ENCODE data around the gene MAGEA11. TPM values are rescaled to one million over a fixed set of nuclear protein-coding genes. Genes with fewer than 3 reads are reported as not detected.
"Not testable (repeated sequence)": the region's sequence is repeated elsewhere in the genome, so short reads cannot be mapped to it uniquely, and the experiment has no call there.

The MAGEA11 gene
- total and polyA plus RNA-seq, 7 donors = not detected

GRCh38 chrX:149717803-149718202 lies 5.9 kb downstream of the MAGEA11 start:
- no peak for DNase-seq
- Histone ChIP-seq H3K27ac (no peak overlapping the region), H3K4me3 (no peak overlapping the region), H3K27me3 (no peaks in the 10 kb centered on the region), H3K9me3 (no peaks in the 10 kb centered on the region), H3K4me1 (no peaks in the 10 kb centered on the region), H3K36me3 (no peaks in the 10 kb centered on the region)
- TF ChIP-seq EP300 (IDR thresholded peaks at IDR 0.05) = no peak
- TF ChIP-seq CTCF (IDR thresholded peaks at IDR 0.05) = no peak
- no peak for TF ChIP-seq POLR2AphosphoS5 (IDR thresholded peaks at IDR 0.05)
- no peak for TF ChIP-seq POLR2A (IDR thresholded peaks at IDR 0.05)
- intact Hi-C loops (cut with DNase I) = no loop called here
- 16 to 56% methylated on average over 5 of the region's 5 CpGs for WGBS, 2 donors

- DNase-seq = no peak
- TF ChIP-seq POLR2AphosphoS5 (IDR thresholded peaks at IDR 0.05) (no peak), POLR2A (IDR thresholded peaks at IDR 0.05) (no peak), CTCF (IDR thresholded peaks at IDR 0.05) (no peak), EP300 (IDR thresholded peaks at IDR 0.05) (no peak)
- intact Hi-C loops (cut with DNase I) = no loop called here
- WGBS, 2 donors = 59 to 88% methylated on average over 1 of the region's 1 CpG
- no peak overlapping the region for H3K4me3 ChIP-seq
- H3K4me1 ChIP-seq = no peaks in the 10 kb centered on the region
- no peaks in the 10 kb centered on the region for H3K9me3 ChIP-seq
- H3K27me3 ChIP-seq = no peaks in the 10 kb centered on the region
- no peak overlapping the region for H3K27ac ChIP-seq
- H3K36me3 ChIP-seq = no peaks in the 10 kb centered on the region
Measured at GRCh38 chrX:149718757-149719156, 6.9 kb downstream of the MAGEA11 start.

- TF ChIP-seq CTCF (IDR thresholded peaks at IDR 0.05) (no peak), POLR2A (IDR thresholded peaks at IDR 0.05) (no peak)
- DNase-seq = peak; percentile 47
- H3K4me3 ChIP-seq = no peak overlapping the region
- intact Hi-C loops (cut with DNase I) = no loop called here
- H3K36me3 ChIP-seq = no peaks in the 10 kb centered on the region
- H3K27ac ChIP-seq = no peak overlapping the region
- H3K27me3 ChIP-seq = no peaks in the 10 kb centered on the region
- H3K9me3 ChIP-seq = no peaks in the 10 kb centered on the region
- 18 to 74% methylated on average over 19 of the region's 19 CpGs for WGBS, 2 donors
- no peaks in the 10 kb centered on the region for H3K4me1 ChIP-seq
Measured at GRCh38 chrX:149720021-149720689, 8.3 kb downstream of the MAGEA11 start.

GRCh38 chrX:149721241-149721640 lies 9.4 kb downstream of the MAGEA11 start:
- H3K36me3 ChIP-seq; H3K9me3 ChIP-seq; H3K4me3 ChIP-seq; H3K4me1 ChIP-seq; H3K27me3 ChIP-seq; intact Hi-C loops (cut with DNase I); H3K27ac ChIP-seq: not testable (repeated sequence)
- peak; percentile 28 for DNase-seq
- 34 to 73% methylated on average over 7 of the region's 7 CpGs for WGBS, 2 donors

- H3K36me3 ChIP-seq = no peaks in the 10 kb centered on the region
- WGBS, 2 donors = 93% methylated on average over 8 of the region's 8 CpGs
- H3K4me1 ChIP-seq = no peaks in the 10 kb centered on the region
- H3K27me3 ChIP-seq = no peaks in the 10 kb centered on the region
- no peaks in the 10 kb centered on the region for H3K9me3 ChIP-seq
- TF ChIP-seq CTCF (IDR thresholded peaks at IDR 0.05) (no peak), POLR2AphosphoS5 (IDR thresholded peaks at IDR 0.05) (no peak), EP300 (IDR thresholded peaks at IDR 0.05) (no peak), POLR2A (IDR thresholded peaks at IDR 0.05) (no peak)
- intact Hi-C loops (cut with DNase I) = no loop called here
- DNase-seq = no peak
- H3K4me3 ChIP-seq = no peak overlapping the region
- no peak overlapping the region for H3K27ac ChIP-seq
Measured at GRCh38 chrX:149721778-149722177, 9.9 kb downstream of the MAGEA11 start.

GRCh38 chrX:149723583-149724118 lies 11.8 kb downstream of the MAGEA11 start:
- H3K4me1 ChIP-seq; H3K36me3 ChIP-seq; intact Hi-C loops (cut with DNase I); H3K27ac ChIP-seq; DNase-seq; H3K4me3 ChIP-seq; H3K27me3 ChIP-seq; H3K9me3 ChIP-seq: not testable (repeated sequence)
- 19 to 72% methylated on average over 3 of the region's 5 CpGs for WGBS, 2 donors

- H3K27me3 ChIP-seq; H3K4me3 ChIP-seq; H3K9me3 ChIP-seq; H3K36me3 ChIP-seq; DNase-seq; H3K27ac ChIP-seq; intact Hi-C loops (cut with DNase I); H3K4me1 ChIP-seq: not testable (repeated sequence)
- WGBS, 2 donors = 88 to 90% methylated on average over 3 of the region's 7 CpGs
Measured at GRCh38 chrX:149727308-149727707, 15.4 kb downstream of the MAGEA11 start.

GRCh38 chrX:149742269-149742668 lies 30.4 kb downstream of the MAGEA11 start:
- H3K4me1 ChIP-seq; intact Hi-C loops (cut with DNase I); H3K9me3 ChIP-seq; DNase-seq; H3K27me3 ChIP-seq; H3K4me3 ChIP-seq; H3K27ac ChIP-seq; H3K36me3 ChIP-seq: not testable (repeated sequence)
- WGBS, 2 donors = 86% methylated on average over 1 of the region's 6 CpGs; no CpG with 5 or more reads in 1 of the 2 donors
